Activated T-helper 1 cell treated with anti-CD3 and anti-CD28 coated beads, Interleukin-12 subunit alpha, Interleukin-12 subunit beta, Interleukin-2, Interleukin-4 antibody, amounts not matched to agents 30 ng/mL and 10 ng/mL and 1 ng/mL, durations not matched to agents 14 hours and 24 hours and 36 hours (primary cell): ENCODE results near the gene CCDC27. TPM values are rescaled to one million over a fixed set of nuclear protein-coding genes. Genes with fewer than 3 reads are reported as not detected.
"Not testable (repeated sequence)": the region's sequence is repeated elsewhere in the genome, so short reads cannot be mapped to it uniquely, and the experiment has no call there.

Experiments
- DNase-seq: peaks from one replicate; pipeline ENCODE4 v3.0.0; 2021; ENCODE audit warnings: low spot score
- H3K27ac Mint-ChIP-seq: one replicate; pipeline ENCODE4 v1.8.0; 2021; ENCODE audit warnings: mild to moderate bottlenecking, mixed read lengths
- H3K27me3 Mint-ChIP-seq: one replicate; pipeline ENCODE4 v1.8.0; 2022; ENCODE audit warnings: mild to moderate bottlenecking, moderate library complexity, mixed read lengths; ENCODE audit not compliant: insufficient read depth
- H3K36me3 Mint-ChIP-seq: one replicate; pipeline ENCODE4 v1.8.0; 2021; ENCODE audit warnings: low read depth, mixed read lengths
- H3K4me1 Mint-ChIP-seq: one replicate; pipeline ENCODE4 v1.8.0; 2021; ENCODE audit warnings: low read depth, mixed read lengths
- H3K4me3 Mint-ChIP-seq: one replicate; pipeline ENCODE4 v1.8.0; 2021; ENCODE audit warnings: mild to moderate bottlenecking, moderate library complexity, mixed read lengths
- H3K9me3 Mint-ChIP-seq: one replicate; pipeline ENCODE4 v1.8.0; 2021; ENCODE audit warnings: mixed read lengths
- intact Hi-C: fragments of 100-400 bp; cut with micrococcal nuclease; formaldehyde crosslinking; loops from one replicate; pipeline ENCODE4 v1.15.1; 2024
- total RNA-seq: library from RNA; stranded (reverse); gene quantifications from 2 replicates; pipeline ENCODE4 v1.2.3, GENCODE V29; 2022

Gene CCDC27
- total RNA-seq, 1 donor from 2014 or later: not detected

DNA sequence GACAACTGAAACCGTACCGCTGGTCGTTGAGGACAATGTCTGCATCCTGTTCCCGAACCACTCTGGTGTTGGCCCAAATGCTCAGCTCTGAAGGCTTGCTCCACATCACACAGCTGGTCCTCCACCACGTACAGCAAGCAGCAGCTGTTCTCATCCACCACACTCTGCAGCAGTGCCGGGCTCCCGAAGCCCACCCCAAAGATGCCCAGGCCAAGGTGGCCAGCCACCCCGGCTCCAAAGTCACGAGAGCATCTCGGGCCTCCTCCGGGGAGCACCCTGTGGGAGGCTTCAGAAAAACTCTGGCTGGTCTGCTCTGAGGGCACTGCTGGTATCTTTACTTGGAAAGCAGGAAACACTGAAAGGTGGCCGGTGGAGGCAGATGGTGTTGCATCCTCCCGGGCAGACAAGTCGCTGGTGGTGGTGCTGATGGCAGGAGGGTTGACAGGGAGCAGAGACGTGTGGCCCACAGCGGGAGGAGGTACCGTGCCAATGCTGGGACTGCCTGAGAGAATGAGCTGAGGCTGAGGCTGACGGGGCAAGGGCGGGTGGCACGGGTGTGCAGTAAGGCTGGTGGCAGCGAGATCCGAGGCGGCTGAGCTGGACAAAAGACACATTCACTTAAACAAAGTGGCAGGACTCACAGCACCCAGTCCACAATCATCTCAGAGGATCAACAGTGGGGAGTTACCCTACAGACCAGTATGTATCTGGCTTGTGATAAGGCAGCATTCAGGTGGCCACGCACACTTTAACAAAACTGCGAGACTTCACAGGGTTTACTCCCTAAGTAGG is 6.5 kb upstream of the CCDC27 start:
- Mint-ChIP-seq H3K27ac (peak overlapping the region; percentile 15), H3K9me3 (no peaks in the 10 kb centered on the region), H3K4me3 (peak overlapping the region; percentile 84), H3K36me3 (peaks cover 2% of the 10 kb centered on the region), H3K27me3 (peaks cover 2% of the 10 kb centered on the region), H3K4me1 (peaks cover 31% of the 10 kb centered on the region)
- no peak for DNase-seq
- intact Hi-C loops: loop anchor here (2.0 to 10.0 kb wide), 3 partner anchors 51 to 1333 kb away; partner anchors contain the start of genes LRRC47, PEX10 and TPRG1L

GRCh38 chr1:3746389-3746829 is 5.8 kb upstream of the CCDC27 start:
- peak overlapping the region; percentile 40 for H3K27ac Mint-ChIP-seq
- peaks cover 2% of the 10 kb centered on the region for H3K36me3 Mint-ChIP-seq
- peak overlapping the region; percentile 84 for H3K4me3 Mint-ChIP-seq
- no peak for DNase-seq
- peaks cover 31% of the 10 kb centered on the region for H3K4me1 Mint-ChIP-seq
- peaks cover 2% of the 10 kb centered on the region for H3K27me3 Mint-ChIP-seq
- H3K9me3 Mint-ChIP-seq: no peaks in the 10 kb centered on the region
- intact Hi-C loops: loop anchor here (2.0 to 10.0 kb wide), 3 partner anchors 50 to 1334 kb away; partner anchors contain the start of genes LRRC47, PEX10 and TPRG1L

- intact Hi-C loops: loop anchor here (1.0 to 10.0 kb wide), 6 partner anchors 25 to 1335 kb away; partner anchors contain the start of genes C1orf174, CEP104, DFFB and LRRC47
- no peaks in the 10 kb centered on the region for H3K9me3 Mint-ChIP-seq
Observed at GRCh38 chr1:3746830-3747521, 5.3 kb upstream of the CCDC27 start.

GRCh38 chr1:3747522-3747848 is 4.8 kb upstream of the CCDC27 start:
- Mint-ChIP-seq H3K4me1 (peaks cover 31% of the 10 kb centered on the region), H3K36me3 (peaks cover 2% of the 10 kb centered on the region), H3K27ac (no peak overlapping the region), H3K9me3 (no peaks in the 10 kb centered on the region), H3K4me3 (peak overlapping the region; percentile 75), H3K27me3 (peaks cover 2% of the 10 kb centered on the region)
- DNase-seq: no peak
- intact Hi-C loops: loop anchor here (1.0 to 10.0 kb wide), 6 partner anchors 25 to 1335 kb away; partner anchors contain the start of genes C1orf174, CEP104, DFFB and LRRC47

More at GRCh38 chr1:3746830-3747521, 5.3 kb upstream of the CCDC27 start:
- DNase-seq: peak; percentile 86
- H3K4me3 Mint-ChIP-seq: peak overlapping the region; percentile 84
- H3K4me1 Mint-ChIP-seq: peaks cover 31% of the 10 kb centered on the region
- peaks cover 2% of the 10 kb centered on the region for H3K27me3 Mint-ChIP-seq
- no peak overlapping the region for H3K27ac Mint-ChIP-seq
- H3K36me3 Mint-ChIP-seq: peaks cover 2% of the 10 kb centered on the region

GRCh38 chr1:3747903-3748302 is 4.3 kb upstream of the CCDC27 start:
- Mint-ChIP-seq H3K4me3 (peak overlapping the region; percentile 75), H3K27me3 (peaks cover 2% of the 10 kb centered on the region), H3K36me3 (peaks cover 2% of the 10 kb centered on the region), H3K9me3 (no peaks in the 10 kb centered on the region), H3K4me1 (peaks cover 31% of the 10 kb centered on the region), H3K27ac (no peak overlapping the region)
- no peak for DNase-seq
- intact Hi-C loops: loop anchor here (1.0 to 10.0 kb wide), 6 partner anchors 24 to 1336 kb away; partner anchors contain the start of genes C1orf174, CEP104, DFFB and LRRC47

- peaks cover 31% of the 10 kb centered on the region for H3K4me1 Mint-ChIP-seq
- DNase-seq, H3K9me3 Mint-ChIP-seq, H3K36me3 Mint-ChIP-seq, H3K27ac Mint-ChIP-seq, H3K27me3 Mint-ChIP-seq: not testable (repeated sequence)
- H3K4me3 Mint-ChIP-seq: peak overlapping the region; percentile 75
- intact Hi-C loops: loop anchor here (5.0 to 10.0 kb wide), 2 partner anchors 124 to 1336 kb away; partner anchors contain the start of genes PEX10 and TPRG1L
Observed at GRCh38 chr1:3748316-3748900, 3.8 kb upstream of the CCDC27 start.

DNA sequence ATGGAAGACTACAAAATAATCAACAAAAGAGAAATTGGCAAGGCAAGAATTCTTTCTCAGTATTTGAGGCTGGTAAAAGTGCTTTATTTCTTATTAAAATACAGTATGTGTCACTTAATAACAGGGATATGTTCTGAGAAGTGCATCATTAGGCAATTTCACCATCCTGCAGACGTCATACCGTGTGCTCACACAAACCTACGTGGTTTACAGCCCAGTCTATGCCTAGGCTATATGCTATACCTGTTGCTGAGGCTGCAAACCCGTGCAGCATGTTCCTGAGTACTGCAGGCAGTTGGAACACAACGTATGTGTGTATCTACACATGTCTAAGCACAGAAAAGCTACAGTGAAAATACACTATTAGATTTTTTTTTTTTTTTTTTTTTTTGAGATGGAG is 2.7 kb upstream of the CCDC27 start:
- Mint-ChIP-seq H3K27ac (no peak overlapping the region), H3K9me3 (no peaks in the 10 kb centered on the region), H3K4me3 (no peak overlapping the region), H3K27me3 (peaks cover 2% of the 10 kb centered on the region), H3K4me1 (peaks cover 30% of the 10 kb centered on the region), H3K36me3 (peaks cover 2% of the 10 kb centered on the region)
- intact Hi-C loops: loop anchor here (5.0 to 10.0 kb wide), 2 partner anchors 125 to 1337 kb away; partner anchors contain the start of genes PEX10 and TPRG1L
- no peak for DNase-seq

GRCh38 chr1:3750741-3751140 is 1.5 kb upstream of the CCDC27 start:
- no peaks in the 10 kb centered on the region for H3K9me3 Mint-ChIP-seq
- H3K27me3 Mint-ChIP-seq: peaks cover 2% of the 10 kb centered on the region

DNA sequence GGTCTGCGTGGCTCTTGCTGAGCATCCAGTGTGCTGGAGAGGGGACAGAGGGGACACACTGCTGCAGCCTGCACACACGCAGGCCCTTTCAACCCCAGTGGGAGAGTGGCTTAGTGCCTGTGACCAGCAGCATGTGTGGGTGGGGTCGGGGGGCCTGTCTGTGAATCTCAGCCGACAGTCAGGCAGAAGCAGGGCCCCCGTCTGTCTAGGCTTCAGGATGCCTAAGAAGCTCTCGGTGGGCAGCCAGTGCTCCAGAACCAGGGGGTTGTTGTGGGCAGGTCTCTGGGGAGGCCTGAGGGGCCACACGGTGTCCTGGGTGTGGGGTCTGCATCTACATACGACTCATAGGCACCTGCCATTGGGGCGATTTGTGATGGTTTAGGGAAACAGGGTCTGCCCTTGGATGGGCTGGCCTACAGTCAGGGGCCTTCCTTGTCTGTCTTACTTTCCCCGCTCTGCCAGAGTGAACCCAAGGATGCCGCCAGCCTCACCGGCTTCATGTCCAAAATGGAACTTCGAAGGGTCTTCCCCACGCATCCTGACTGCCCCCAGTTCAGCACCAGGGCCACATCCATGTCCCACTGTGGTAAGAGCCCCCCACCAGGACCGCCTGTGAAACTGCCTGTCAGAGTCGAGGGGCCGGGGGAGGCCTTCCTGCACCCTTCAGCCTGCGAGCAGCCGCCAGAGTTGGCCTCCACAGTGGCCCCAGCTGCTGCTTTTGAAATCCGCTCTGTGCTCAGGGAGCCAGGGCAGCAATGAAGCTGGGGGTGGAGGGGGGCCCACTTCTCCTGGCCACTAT is 1.6 kb downstream of the CCDC27 start:
- no peaks in the 10 kb centered on the region for H3K9me3 Mint-ChIP-seq
- DNase-seq: no peak
- intact Hi-C loops: no loop called here
- H3K27me3 Mint-ChIP-seq: peaks cover 2% of the 10 kb centered on the region
- no peak overlapping the region for H3K27ac Mint-ChIP-seq
- H3K4me1 Mint-ChIP-seq: no peaks in the 10 kb centered on the region
- no peaks in the 10 kb centered on the region for H3K36me3 Mint-ChIP-seq
- no peak overlapping the region for H3K4me3 Mint-ChIP-seq

More at GRCh38 chr1:3750741-3751140, 1.5 kb upstream of the CCDC27 start:
- intact Hi-C loops: no loop called here
- Mint-ChIP-seq H3K27ac (no peak overlapping the region), H3K4me1 (peaks cover 18% of the 10 kb centered on the region), H3K4me3 (no peak overlapping the region), H3K36me3 (peaks cover under 1% of the 10 kb centered on the region)
- DNase-seq: no peak

DNA sequence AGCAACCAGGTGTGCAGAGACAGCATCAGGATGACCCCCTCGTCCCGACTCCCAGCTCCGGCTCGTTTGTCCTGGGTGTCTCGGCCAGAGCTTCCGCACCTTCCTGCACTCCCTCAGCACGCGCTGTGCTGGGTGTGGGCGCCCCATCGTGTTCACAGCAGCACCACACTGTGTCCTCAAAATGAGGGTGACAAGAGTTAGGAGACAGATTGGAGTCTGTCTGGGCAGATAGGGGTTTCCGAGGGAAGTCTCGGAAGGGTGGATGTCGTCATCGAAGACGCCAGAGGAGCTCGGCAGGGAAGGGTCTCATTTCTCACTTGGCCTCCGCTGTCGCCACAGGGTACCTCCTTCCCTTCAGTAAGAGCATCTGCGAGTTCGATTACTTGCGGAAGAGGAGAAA is 4.1 kb downstream of the CCDC27 start:
- H3K4me1 Mint-ChIP-seq: no peaks in the 10 kb centered on the region
- intact Hi-C loops: no loop called here
- peaks cover 6% of the 10 kb centered on the region for H3K9me3 Mint-ChIP-seq
- H3K4me3 Mint-ChIP-seq: no peak overlapping the region
- DNase-seq: no peak
- peaks cover 10% of the 10 kb centered on the region for H3K27me3 Mint-ChIP-seq
- no peaks in the 10 kb centered on the region for H3K36me3 Mint-ChIP-seq
- H3K27ac Mint-ChIP-seq: no peak overlapping the region

DNA sequence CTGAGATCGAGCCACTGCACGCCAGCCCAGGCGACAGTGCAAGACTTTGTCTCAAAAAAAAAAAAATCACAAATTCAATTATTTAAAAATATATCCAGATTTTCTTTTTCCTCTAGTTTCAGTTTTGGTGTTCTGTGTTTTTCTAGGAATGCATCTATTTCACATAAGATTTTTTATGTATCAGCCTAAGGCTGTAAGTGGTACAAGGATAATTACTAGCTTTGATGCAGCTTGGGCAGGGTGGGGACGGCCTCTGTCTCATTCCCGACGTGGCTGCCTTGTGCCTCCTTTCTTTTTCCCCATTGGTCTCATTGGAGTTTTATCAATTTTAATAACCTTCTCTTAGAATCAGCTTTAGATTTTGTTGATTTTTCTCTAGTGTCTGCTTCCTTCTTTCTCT is 6.9 kb downstream of the CCDC27 start:
- peaks cover 10% of the 10 kb centered on the region for H3K27me3 Mint-ChIP-seq
- H3K9me3 Mint-ChIP-seq: peaks cover 6% of the 10 kb centered on the region
- intact Hi-C loops: no loop called here
- DNase-seq: no peak
- no peaks in the 10 kb centered on the region for H3K4me1 Mint-ChIP-seq
- no peaks in the 10 kb centered on the region for H3K36me3 Mint-ChIP-seq
- no peak overlapping the region for H3K27ac Mint-ChIP-seq
- H3K4me3 Mint-ChIP-seq: no peak overlapping the region

DNA sequence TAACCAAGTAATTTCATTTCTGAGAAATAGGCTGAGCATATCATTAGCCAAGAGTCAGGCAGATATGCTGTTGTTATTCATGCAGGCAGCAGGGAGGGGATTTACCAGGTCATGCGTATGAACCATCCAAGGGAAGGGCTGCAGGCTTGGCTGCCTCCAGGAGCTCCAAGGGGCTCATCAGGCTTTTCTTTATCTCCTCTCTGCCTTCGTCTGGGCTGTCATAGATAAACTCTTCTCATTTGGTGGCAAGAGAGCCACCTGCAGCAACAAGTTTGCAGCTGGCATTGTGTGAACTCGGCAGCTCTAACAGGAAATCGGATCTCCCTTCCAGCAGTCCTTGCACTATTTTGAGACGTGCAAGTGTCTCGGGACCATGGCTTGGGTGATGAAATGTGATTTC is 7.5 kb downstream of the CCDC27 start:
- Mint-ChIP-seq H3K4me3 (no peak overlapping the region), H3K27me3 (peaks cover 10% of the 10 kb centered on the region), H3K36me3 (no peaks in the 10 kb centered on the region), H3K9me3 (peaks cover 6% of the 10 kb centered on the region), H3K27ac (no peak overlapping the region), H3K4me1 (no peaks in the 10 kb centered on the region)
- intact Hi-C loops: no loop called here
- no peak for DNase-seq
